GM12801 (cell line): Measurements from ENCODE around the gene PLXDC2.

Experiments used
- CTCF ChIP-seq: IDR thresholded peaks from one replicate; pipeline ENCODE4 v1.5.1; 2011; ENCODE audit warnings: control low read depth; ENCODE audit not compliant: insufficient read length; ENCODE audit errors: extremely low read depth

The PLXDC2 gene

GRCh38 chr10:19961076-19962053 is 145.1 kb downstream of the PLXDC2 start:
- TF ChIP-seq CTCF, result no peak

GRCh38 chr10:19964625-19965024 is 148.4 kb downstream of the PLXDC2 start:
- no peak for TF ChIP-seq CTCF

GRCh38 chr10:19966751-19967150 is 150.5 kb downstream of the PLXDC2 start:
- no peak for TF ChIP-seq CTCF

GRCh38 chr10:19967981-19968380 is 151.7 kb downstream of the PLXDC2 start:
- no peak for TF ChIP-seq CTCF

GRCh38 chr10:19968745-19969144 is 152.5 kb downstream of the PLXDC2 start:
- no peak for TF ChIP-seq CTCF

GRCh38 chr10:19970256-19970655 is 154.0 kb downstream of the PLXDC2 start:
- no peak for TF ChIP-seq CTCF

- TF ChIP-seq CTCF, result no peak
Measured at GRCh38 chr10:19970717-19971116, 154.5 kb downstream of the PLXDC2 start.
